Esophagus squamous epithelium (tissue), 5 donors: Measurements from ENCODE around the gene MAP2K5. TPM values are rescaled to one million over a fixed set of nuclear protein-coding genes. Genes with fewer than 3 reads are reported as not detected.

Source experiments
- DNase-seq: peaks from one replicate; lab custom pipeline; 2025; lab: John Stamatoyannopoulos, UW
- H3K27ac ChIP-seq, 4 donors: fragments of 200-600 bp; sonication (generic); one replicate each; pipeline ENCODE4 v1.5.1; 2016 to 2019; ENCODE audit warnings: mild to moderate bottlenecking in 1 of 4
- H3K27me3 ChIP-seq, 4 donors: fragments of 200-600 bp; sonication (generic); 1 replicate in 3 of 4; 2 replicates in 1 of 4; pipeline versions ENCODE4 v1.5.1 to v1.6.0; 2017 to 2021; ENCODE audit warnings: antibody characterized with exemption in 1 of 4
- H3K36me3 ChIP-seq, 3 donors: fragments of 200-600 bp; sonication (generic); one replicate each; pipeline ENCODE4 v1.5.1; 2016 to 2019
- H3K4me1 ChIP-seq, 3 donors: fragments of 200-600 bp; sonication (generic); one replicate each; pipeline ENCODE4 v1.5.1; 2017 to 2019
- H3K4me3 ChIP-seq, 4 donors: fragments of 200-600 bp; sonication (generic); 1 replicate in 3 of 4; 2 replicates in 1 of 4; pipeline ENCODE4 v1.5.1; 2016 to 2019; ENCODE audit warnings: mild to moderate bottlenecking in 2 of 4, moderate library complexity in 1 of 4
- H3K9me3 ChIP-seq, 3 donors: fragments of 200-600 bp; sonication (generic); one replicate each; pipeline ENCODE4 v1.5.1; 2016 to 2019
- POLR2A ChIP-seq, 4 donors: fragments of 450-650 bp; IDR thresholded peaks; one replicate each; pipeline ENCODE4 v1.6.1; 2017; ENCODE audit warnings: antibody characterized with exemption in 4 of 4, mild to moderate bottlenecking in 4 of 4, moderate library complexity in 3 of 4
- WGBS, 2 donors: methylation state at CpG; one replicate each; pipeline ENCODE4 v1.1.5; 2018; 5-methylcytosine and 5-hydroxymethylcytosine counted together
- intact Hi-C: fragments of 100-400 bp; cut with DNase I; formaldehyde crosslinking; loops from one replicate; pipeline ENCODE4 v1.15.0; 2022
- total RNA-seq, 4 donors: library from RNA; depleted of rRNA; stranded (reverse); fragments of >200 nt; gene quantifications; one replicate each; pipeline ENCODE4 v1.1.0, GENCODE V29; 2016
- TF ChIP-seq, protein P1 (sequence below), 6 experiments: fragments of 450-650 bp in 4 of 6; fragments of 200-600 bp in 2 of 6; sonication (generic) in 2 of 6; IDR thresholded peaks; one replicate each; pipeline ENCODE4 v1.5.1; 2016 to 2019; ENCODE audit warnings: antibody characterized with exemption in 6 of 6, mild to moderate bottlenecking in 4 of 6, moderate library complexity in 4 of 6
- donor health status: DM: yes; HTN: yes; CAD: no.

Gene MAP2K5
- total RNA-seq, 4 donors from 2014 or later, result 5.8 to 8.0 (median 7.0) TPM

GRCh38 chr15:67746450-67746849 lies 203.9 kb downstream of the MAP2K5 start:
- Histone ChIP-seq H3K4me1 (peaks cover 10 to 45% (median 26%) of the 10 kb centered on the region in 3 donors), H3K9me3 (no peaks in the 10 kb centered on the region), H3K4me3 (no peak overlapping the region), H3K27me3 (no peaks in the 10 kb centered on the region), H3K27ac (peak overlapping the region; percentile 60 to 83 (median 78)), H3K36me3 (no peaks in the 10 kb centered on the region)
- WGBS, 2 donors, result 35 to 46% methylated on average over 4 of the region's 4 CpGs
- no peak for TF ChIP-seq POLR2A (IDR thresholded peaks at IDR 0.05)
- TF ChIP-seq, protein P1, sequence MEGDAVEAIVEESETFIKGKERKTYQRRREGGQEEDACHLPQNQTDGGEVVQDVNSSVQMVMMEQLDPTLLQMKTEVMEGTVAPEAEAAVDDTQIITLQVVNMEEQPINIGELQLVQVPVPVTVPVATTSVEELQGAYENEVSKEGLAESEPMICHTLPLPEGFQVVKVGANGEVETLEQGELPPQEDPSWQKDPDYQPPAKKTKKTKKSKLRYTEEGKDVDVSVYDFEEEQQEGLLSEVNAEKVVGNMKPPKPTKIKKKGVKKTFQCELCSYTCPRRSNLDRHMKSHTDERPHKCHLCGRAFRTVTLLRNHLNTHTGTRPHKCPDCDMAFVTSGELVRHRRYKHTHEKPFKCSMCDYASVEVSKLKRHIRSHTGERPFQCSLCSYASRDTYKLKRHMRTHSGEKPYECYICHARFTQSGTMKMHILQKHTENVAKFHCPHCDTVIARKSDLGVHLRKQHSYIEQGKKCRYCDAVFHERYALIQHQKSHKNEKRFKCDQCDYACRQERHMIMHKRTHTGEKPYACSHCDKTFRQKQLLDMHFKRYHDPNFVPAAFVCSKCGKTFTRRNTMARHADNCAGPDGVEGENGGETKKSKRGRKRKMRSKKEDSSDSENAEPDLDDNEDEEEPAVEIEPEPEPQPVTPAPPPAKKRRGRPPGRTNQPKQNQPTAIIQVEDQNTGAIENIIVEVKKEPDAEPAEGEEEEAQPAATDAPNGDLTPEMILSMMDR (IDR thresholded peaks at IDR 0.05), result no peak
- no peak for DNase-seq
- intact Hi-C loops, result no loop called here

DNA sequence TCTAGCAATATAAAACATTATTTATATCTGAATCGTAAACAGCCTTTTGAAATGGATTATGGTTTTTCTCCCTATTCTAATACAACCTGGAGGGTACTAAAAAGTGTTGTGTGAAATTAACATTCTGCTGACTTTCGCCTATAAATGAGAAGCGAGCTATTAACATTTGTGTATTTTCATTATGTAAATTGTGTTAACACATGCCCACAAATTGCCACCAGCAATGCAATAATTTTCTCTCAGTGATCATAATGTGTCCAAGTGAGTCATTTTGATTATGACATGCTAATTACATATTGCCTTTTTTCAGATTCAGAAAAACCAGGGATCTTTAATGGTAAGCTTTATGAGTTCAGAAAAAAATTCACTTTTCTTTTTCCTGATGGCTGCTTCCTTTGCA lies 205.4 kb downstream of the MAP2K5 start:
- WGBS, 2 donors, result 92 to 95% methylated on average over 3 of the region's 3 CpGs
- no peaks in the 10 kb centered on the region for H3K27me3 ChIP-seq
- H3K4me3 ChIP-seq, result no peak overlapping the region
- TF ChIP-seq, protein P1 (IDR thresholded peaks at IDR 0.05), result no peak
- TF ChIP-seq POLR2A (IDR thresholded peaks at IDR 0.05), result no peak
- H3K27ac ChIP-seq, result no peak overlapping the region
- no peak for DNase-seq
- H3K36me3 ChIP-seq, result no peaks in the 10 kb centered on the region
- intact Hi-C loops, result no loop called here
- no peaks in the 10 kb centered on the region for H3K9me3 ChIP-seq
- H3K4me1 ChIP-seq, result peaks cover 10 to 45% (median 26%) of the 10 kb centered on the region in 3 donors

DNA sequence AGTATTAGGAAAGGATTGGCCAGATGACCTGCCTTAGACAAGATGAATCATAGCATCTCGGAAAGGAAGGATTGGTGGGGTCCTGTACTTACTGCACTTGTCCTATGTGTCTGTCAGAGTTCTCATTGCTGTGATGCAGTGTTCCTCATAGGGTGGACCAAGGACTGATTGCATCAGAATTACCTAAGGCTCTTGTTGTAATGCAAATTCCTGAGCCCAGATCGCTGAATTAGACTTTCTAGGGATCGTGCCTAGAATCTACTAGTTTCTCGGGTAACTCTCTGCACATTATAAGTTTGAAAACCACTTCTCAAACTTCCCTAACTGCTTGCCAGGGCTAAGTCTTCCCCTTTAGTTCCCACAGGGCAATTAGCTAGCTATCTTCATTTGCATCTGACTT lies 207.9 kb downstream of the MAP2K5 start:
- no peak for TF ChIP-seq POLR2A (IDR thresholded peaks at IDR 0.05)
- TF ChIP-seq, protein P1 (IDR thresholded peaks at IDR 0.05), result no peak
- no peak for DNase-seq
- Histone ChIP-seq H3K27ac (no peak overlapping the region), H3K4me1 (peaks cover 6 to 29% (median 16%) of the 10 kb centered on the region in 3 donors), H3K27me3 (no peaks in the 10 kb centered on the region), H3K36me3 (no peaks in the 10 kb centered on the region), H3K9me3 (no peaks in the 10 kb centered on the region), H3K4me3 (no peak overlapping the region)
- WGBS, 2 donors, result 65 to 75% methylated on average over 4 of the region's 4 CpGs
- intact Hi-C loops, result no loop called here

DNA sequence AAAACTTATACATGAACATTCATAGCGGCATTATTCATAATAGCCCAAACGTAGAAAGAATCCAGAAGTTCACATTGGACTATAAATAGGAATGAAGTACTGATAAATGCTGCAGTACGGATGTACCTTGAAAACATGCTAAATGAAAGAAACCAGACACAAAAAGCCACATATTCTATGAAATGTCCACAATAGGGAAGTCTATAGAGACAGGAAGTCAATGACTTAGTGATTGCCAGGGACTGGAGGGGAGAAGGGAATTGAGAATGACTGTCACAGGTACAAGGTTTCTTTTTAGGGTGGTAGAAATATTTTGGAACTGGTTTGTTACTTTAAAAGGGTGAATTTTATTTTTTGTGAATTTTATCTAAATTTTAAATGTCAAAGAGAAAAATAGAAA lies 211.4 kb downstream of the MAP2K5 start:
- Histone ChIP-seq H3K27ac (no peak overlapping the region), H3K36me3 (no peaks in the 10 kb centered on the region), H3K9me3 (no peaks in the 10 kb centered on the region), H3K4me3 (no peak overlapping the region), H3K27me3 (no peaks in the 10 kb centered on the region), H3K4me1 (no peaks in the 10 kb centered on the region)
- DNase-seq, result no peak
- intact Hi-C loops, result no loop called here
- WGBS, 2 donors, result 82 to 92% methylated on average over 3 of the region's 3 CpGs
- TF ChIP-seq POLR2A (IDR thresholded peaks at IDR 0.05), result no peak
- TF ChIP-seq, protein P1 (IDR thresholded peaks at IDR 0.05), result no peak

GRCh38 chr15:67755264-67755663 lies 212.8 kb downstream of the MAP2K5 start:
- Histone ChIP-seq H3K9me3 (no peaks in the 10 kb centered on the region), H3K27ac (no peak overlapping the region), H3K4me3 (no peak overlapping the region), H3K4me1 (no peaks in the 10 kb centered on the region), H3K36me3 (no peaks in the 10 kb centered on the region), H3K27me3 (no peaks in the 10 kb centered on the region)
- no peak for TF ChIP-seq POLR2A (IDR thresholded peaks at IDR 0.05)
- TF ChIP-seq, protein P1 (IDR thresholded peaks at IDR 0.05), result no peak
- no peak for DNase-seq
- intact Hi-C loops, result no loop called here
- WGBS, 2 donors, result 90 to 93% methylated on average over 1 of the region's 1 CpG
